Activated CD4-positive, alpha-beta memory T cell treated with anti-CD3 and anti-CD28 coated beads for 36 hours (primary cell): ENCODE results near the gene ERGIC1. TPM values are rescaled to one million over a fixed set of nuclear protein-coding genes. Genes with fewer than 3 reads are reported as not detected.
A peak's percentile ranks its signal among the peaks of the same experiment; 100 is the strongest.

Experiments used
- CTCF ChIA-PET: fragments of 350-600 bp; sonication (Branson Sonifier 250); formaldehyde crosslinking; loops from one replicate; lab custom pipeline; 2021; ENCODE audit warnings: antibody characterized with exemption, inconsistent platforms; lab: Charles Lee
- POLR2A ChIA-PET: fragments of 350-600 bp; sonication (Branson Sonifier 250); formaldehyde crosslinking; loops from one replicate; lab custom pipeline; 2021; ENCODE audit warnings: antibody characterized with exemption; lab: Charles Lee
- DNase-seq: peaks from one replicate; pipeline ENCODE4 v3.0.0-alpha.2; 2020
- H3K27ac Mint-ChIP-seq: one replicate; pipeline ENCODE4 v1.8.0; 2021; ENCODE audit warnings: mixed read lengths
- H3K27me3 Mint-ChIP-seq: one replicate; pipeline ENCODE4 v1.8.0; 2021; ENCODE audit warnings: mixed read lengths
- H3K36me3 Mint-ChIP-seq: one replicate; pipeline ENCODE4 v1.8.0; 2021; ENCODE audit warnings: mixed read lengths
- H3K4me1 Mint-ChIP-seq: one replicate; pipeline ENCODE4 v1.8.0; 2021; ENCODE audit warnings: low read depth, mixed read lengths
- H3K4me3 Mint-ChIP-seq: one replicate; pipeline ENCODE4 v1.8.0; 2021; ENCODE audit warnings: mild to moderate bottlenecking, mixed read lengths
- H3K9me3 Mint-ChIP-seq: one replicate; pipeline ENCODE4 v1.8.0; 2021; ENCODE audit warnings: mixed read lengths
- intact Hi-C: fragments of 100-400 bp; cut with micrococcal nuclease; formaldehyde crosslinking; loops from one replicate; pipeline ENCODE4 v1.15.1; 2023
- total RNA-seq, 2 experiments: library from RNA; stranded (reverse); gene quantifications; one replicate each; pipeline ENCODE4 v1.2.3, GENCODE V29; 2021

The ERGIC1 gene
- total RNA-seq, 2 experiments from 2014 or later = 41.9 to 42.7 TPM

DNA sequence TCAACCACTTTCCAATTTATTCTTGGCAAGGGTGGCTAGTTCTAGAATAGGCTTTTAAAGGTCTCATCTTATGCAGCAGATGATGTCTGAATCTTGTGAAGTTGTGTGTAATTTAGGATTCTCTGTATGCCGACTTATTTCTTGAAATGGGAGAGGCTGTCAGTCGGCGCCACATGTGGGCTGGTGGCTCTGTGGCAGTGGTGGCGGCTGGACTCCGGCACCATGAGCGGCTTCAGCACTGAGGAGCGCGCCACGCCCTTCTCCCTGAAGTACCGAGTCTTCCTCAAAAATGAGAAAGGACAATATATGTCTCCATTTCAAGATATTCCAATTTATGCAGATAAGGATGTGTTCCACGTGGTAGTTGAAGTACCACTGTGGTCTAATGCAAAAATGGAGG is 141.2 kb downstream of the ERGIC1 start:
- ChIA-PET CTCF (interaction anchor here (0.6 kb wide), 1 partner anchor 124 kb away, joined by 3 read pairs; no protein-coding TSS in a partner anchor), POLR2A (no interaction called here)
- no peak for DNase-seq
- H3K4me1 Mint-ChIP-seq = no peaks in the 10 kb centered on the region
- H3K4me3 Mint-ChIP-seq = no peak overlapping the region
- no peak overlapping the region for H3K27ac Mint-ChIP-seq
- H3K9me3 Mint-ChIP-seq = no peaks in the 10 kb centered on the region
- intact Hi-C loops = no loop called here
- H3K36me3 Mint-ChIP-seq = no peaks in the 10 kb centered on the region
- H3K27me3 Mint-ChIP-seq = no peaks in the 10 kb centered on the region

DNA sequence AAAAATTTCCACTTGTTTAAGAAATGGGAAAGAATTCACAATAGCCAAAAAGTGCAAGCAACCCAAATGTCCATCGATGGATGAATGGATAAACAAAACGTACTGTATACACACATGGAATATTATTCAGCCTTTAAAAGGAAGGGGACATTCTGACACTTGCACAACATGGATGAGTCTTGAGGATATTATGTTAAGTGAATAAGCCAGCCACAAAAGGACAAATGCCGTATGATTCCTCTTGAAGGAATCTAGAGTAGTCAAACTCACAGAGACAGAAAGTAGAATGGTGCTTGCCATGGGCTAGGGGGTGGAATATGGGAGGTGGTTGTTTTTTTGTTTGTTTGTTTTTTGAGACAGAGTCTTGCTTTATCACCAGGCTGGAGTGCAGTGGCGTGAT is 145.7 kb downstream of the ERGIC1 start:
- H3K4me1 Mint-ChIP-seq = no peaks in the 10 kb centered on the region
- H3K4me3 Mint-ChIP-seq = no peak overlapping the region
- no peak for DNase-seq
- CTCF ChIA-PET = interaction anchor here (0.6 to 3.6 kb wide), 5 partner anchors 56 to 304 kb away, joined by 3 to 19 read pairs (median 3); partner anchors contain the start of gene BNIP1
- no peak overlapping the region for H3K27ac Mint-ChIP-seq
- no peaks in the 10 kb centered on the region for H3K27me3 Mint-ChIP-seq
- POLR2A ChIA-PET = no interaction called here
- H3K9me3 Mint-ChIP-seq = no peaks in the 10 kb centered on the region
- H3K36me3 Mint-ChIP-seq = peaks cover 3% of the 10 kb centered on the region
- intact Hi-C loops = loop anchor here (5.0 kb wide), 1 partner anchor 593 kb away; no protein-coding TSS in a partner anchor

DNA sequence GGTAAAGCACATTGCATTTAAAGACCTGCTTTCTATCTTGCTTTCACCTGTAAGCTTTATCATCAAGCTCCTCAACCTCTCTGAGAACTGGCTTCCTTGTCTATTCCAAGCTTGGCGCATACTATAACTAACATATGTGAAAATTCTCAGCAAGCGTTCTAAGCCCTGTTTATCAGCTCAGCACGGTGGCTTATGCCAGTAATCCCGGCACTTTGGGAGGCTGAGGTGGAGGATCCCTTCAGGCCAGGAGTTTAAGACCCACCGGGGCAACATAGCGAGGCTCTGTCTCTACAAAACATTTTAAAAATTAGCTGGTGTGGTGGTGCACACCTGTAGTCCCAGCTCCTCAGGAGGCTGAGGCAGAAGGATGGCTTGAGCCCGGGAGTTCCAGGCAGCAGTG is 147.9 kb downstream of the ERGIC1 start:
- no peak overlapping the region for H3K27ac Mint-ChIP-seq
- DNase-seq = no peak
- CTCF ChIA-PET = interaction anchor here (0.7 to 3.4 kb wide), 4 partner anchors 23 to 232 kb away, joined by 3 to 17 read pairs (median 4); partner anchors contain the start of genes BNIP1 and RPL26L1
- no peaks in the 10 kb centered on the region for H3K27me3 Mint-ChIP-seq
- H3K36me3 Mint-ChIP-seq = peaks cover 17% of the 10 kb centered on the region
- H3K9me3 Mint-ChIP-seq = no peaks in the 10 kb centered on the region
- intact Hi-C loops = loop anchor here (2.0 to 5.0 kb wide), 3 partner anchors 301 to 590 kb away; partner anchors contain the start of gene STC2
- POLR2A ChIA-PET = interaction anchor here (1.8 kb wide), 1 partner anchor 23 kb away, joined by 4 read pairs; the partner anchor contains the start of gene RPL26L1
- H3K4me3 Mint-ChIP-seq = no peak overlapping the region
- H3K4me1 Mint-ChIP-seq = peaks cover 14% of the 10 kb centered on the region

DNA sequence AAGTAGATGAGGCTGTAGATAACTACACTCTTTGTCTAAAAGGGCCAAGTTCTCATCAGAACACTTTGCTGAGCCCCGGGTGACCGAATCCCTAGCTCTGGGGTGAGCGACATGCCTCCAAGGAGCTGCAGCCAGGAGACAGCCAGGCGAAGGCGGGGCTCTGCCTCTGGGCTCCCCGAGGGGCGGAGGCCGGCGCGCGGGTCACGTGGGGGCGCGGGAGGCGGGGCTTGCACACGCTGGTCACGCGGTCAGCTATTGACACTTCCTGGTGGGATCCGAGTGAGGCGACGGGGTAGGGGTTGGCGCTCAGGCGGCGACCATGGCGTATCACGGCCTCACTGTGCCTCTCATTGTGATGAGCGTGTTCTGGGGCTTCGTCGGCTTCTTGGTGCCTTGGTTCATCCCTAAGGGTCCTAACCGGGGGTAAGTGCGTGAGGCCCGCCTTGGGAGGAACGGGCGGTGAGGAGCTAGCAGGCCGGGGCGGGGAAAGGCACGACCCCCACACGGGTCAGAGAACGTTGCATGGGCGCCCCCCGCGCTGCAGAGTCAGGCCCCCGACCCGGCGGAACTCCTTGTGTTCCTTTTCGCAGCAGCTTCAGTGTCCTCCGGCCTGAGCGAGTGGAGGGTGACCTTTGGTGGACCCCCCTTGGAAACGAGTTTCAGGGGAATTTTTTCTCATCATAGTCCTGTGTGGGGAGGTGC is 149.6 kb downstream of the ERGIC1 start, which contains the start of gene ATP6V0E1:
TSS of gene ATP6V0E1 (plus strand) at position 230 of the 702 bp plus-strand sequence. CDS start at position 320, 90 bp downstream.
- Mint-ChIP-seq H3K27me3 (no peaks in the 10 kb centered on the region), H3K9me3 (no peaks in the 10 kb centered on the region), H3K4me3 (peak within 1 kb of the TSS; percentile 94), H3K36me3 (peaks cover 28% of the 10 kb centered on the region), H3K4me1 (peaks cover 26% of the 10 kb centered on the region), H3K27ac (peak within 1 kb of the TSS; percentile 98)
- intact Hi-C loops = loop anchor here (1.0 to 5.0 kb wide), 10 partner anchors 24 to 589 kb away; partner anchors contain the start of genes BNIP1, RPL26L1 and STC2
- ChIA-PET CTCF (interaction anchor here (0.5 to 3.4 kb wide), 26 partner anchors 16 to 348 kb away, joined by 3 to 30 read pairs (median 4); partner anchors contain the start of genes BNIP1, RPL26L1 and STC2), POLR2A (interaction anchor here (0.6 to 2.0 kb wide), 21 partner anchors 12 to 269 kb away, joined by 3 to 28 read pairs (median 4); partner anchors contain the start of genes BNIP1, DUSP1 and RPL26L1)
- peak; percentile 98 for DNase-seq

DNA sequence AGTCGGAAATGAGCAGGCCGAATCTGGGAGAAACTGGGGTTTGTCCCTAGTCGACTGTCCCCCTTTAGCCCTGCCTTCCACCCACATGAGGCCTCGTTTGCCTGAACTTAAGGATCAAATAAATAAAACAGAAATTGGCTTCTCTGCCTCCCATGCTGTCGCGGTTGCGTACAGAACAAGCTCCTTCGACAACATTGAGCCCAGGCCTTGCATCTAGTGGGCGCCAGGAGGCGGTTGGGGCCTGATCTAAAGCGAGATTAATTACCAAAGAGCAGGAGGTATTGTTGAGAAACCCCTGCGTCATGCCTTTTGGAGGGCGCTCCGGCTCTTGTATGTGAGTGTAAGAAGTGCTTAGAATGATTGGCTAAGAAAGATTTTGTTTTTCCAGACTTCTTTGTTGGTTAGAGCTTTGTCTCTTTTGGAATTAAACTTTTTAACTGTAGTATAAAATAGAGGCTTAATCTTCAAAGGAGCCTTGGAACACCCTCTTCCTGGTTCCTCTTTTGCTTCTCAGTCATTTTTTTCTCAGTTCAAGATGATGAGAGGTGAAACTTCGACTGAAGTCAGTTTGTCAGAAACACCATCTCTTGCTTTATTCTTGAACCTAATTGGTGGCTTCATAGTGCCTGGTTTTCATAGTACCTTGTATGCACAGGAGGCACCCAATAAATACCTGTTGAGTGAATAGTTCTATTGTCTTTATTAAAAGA is 150.3 kb downstream of the ERGIC1 start:
- Mint-ChIP-seq H3K27ac (peak overlapping the region; percentile 98), H3K4me1 (peaks cover 30% of the 10 kb centered on the region), H3K4me3 (peak overlapping the region; percentile 94), H3K36me3 (peaks cover 30% of the 10 kb centered on the region), H3K27me3 (no peaks in the 10 kb centered on the region), H3K9me3 (no peaks in the 10 kb centered on the region)
- ChIA-PET CTCF (interaction anchor here (0.5 to 3.4 kb wide), 26 partner anchors 15 to 347 kb away, joined by 3 to 30 read pairs (median 4); partner anchors contain the start of genes BNIP1, RPL26L1 and STC2), POLR2A (interaction anchor here (0.6 to 2.0 kb wide), 18 partner anchors 11 to 270 kb away, joined by 3 to 28 read pairs (median 4); partner anchors contain the start of genes BNIP1 and DUSP1)
- DNase-seq = peak; percentile 89
- intact Hi-C loops = loop anchor here (1.0 to 5.0 kb wide), 6 partner anchors 51 to 588 kb away; partner anchors contain the start of gene BNIP1

DNA sequence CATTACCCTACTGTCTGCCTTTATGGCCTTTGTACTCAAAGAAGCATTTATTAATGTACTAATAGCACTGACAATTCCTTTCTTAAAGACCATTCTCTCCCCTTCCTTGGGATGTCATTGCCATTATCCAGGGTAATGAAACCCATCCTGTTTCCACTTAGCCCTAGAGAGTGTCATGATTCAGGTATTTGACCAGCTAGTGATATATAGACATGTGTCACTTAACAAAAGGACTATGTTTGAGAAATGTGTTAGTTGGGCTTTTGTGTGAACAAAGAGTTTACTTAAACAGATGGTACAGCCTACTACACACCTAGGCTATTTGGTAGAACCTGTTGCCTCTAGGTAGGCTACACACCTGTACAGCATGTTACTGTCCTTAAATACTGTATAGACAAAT is 151.5 kb downstream of the ERGIC1 start:
- Mint-ChIP-seq H3K27me3 (no peaks in the 10 kb centered on the region), H3K9me3 (no peaks in the 10 kb centered on the region), H3K36me3 (peaks cover 30% of the 10 kb centered on the region), H3K4me3 (peak overlapping the region; percentile 71), H3K4me1 (peaks cover 31% of the 10 kb centered on the region), H3K27ac (peak overlapping the region; percentile 63)
- POLR2A ChIA-PET = interaction anchor here (0.6 kb wide), 1 partner anchor 27 kb away, joined by 3 read pairs; no protein-coding TSS in a partner anchor
- no peak for DNase-seq
- CTCF ChIA-PET = interaction anchor here (0.6 to 3.1 kb wide), 4 partner anchors 8 to 159 kb away, joined by 3 to 30 read pairs (median 14); partner anchors contain the start of gene BNIP1
- intact Hi-C loops = loop anchor here (2.0 kb wide), 1 partner anchor 79 kb away; no protein-coding TSS in a partner anchor

DNA sequence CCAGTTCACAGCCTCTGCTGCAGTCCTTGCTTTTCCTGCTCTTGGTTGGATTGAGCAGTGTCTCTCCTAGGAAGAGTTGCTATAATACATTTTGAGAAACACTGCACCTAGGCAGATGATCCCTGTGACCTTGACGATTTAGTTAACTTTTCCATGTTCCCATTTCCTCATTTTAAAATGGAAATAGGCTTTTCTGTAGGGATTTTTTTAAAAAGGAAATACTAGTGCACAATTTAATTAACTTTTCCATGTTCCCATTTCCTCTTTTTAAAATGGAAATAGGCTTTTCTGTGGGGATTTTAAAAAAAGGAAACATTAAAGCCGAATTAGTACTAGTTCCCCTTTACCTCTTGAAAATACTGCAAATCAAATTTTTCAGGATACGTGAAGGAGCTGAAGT is 154.2 kb downstream of the ERGIC1 start:
- no peak overlapping the region for H3K4me3 Mint-ChIP-seq
- H3K36me3 Mint-ChIP-seq = peaks cover 43% of the 10 kb centered on the region
- peaks cover 42% of the 10 kb centered on the region for H3K4me1 Mint-ChIP-seq
- H3K27me3 Mint-ChIP-seq = no peaks in the 10 kb centered on the region
- H3K27ac Mint-ChIP-seq = no peak overlapping the region
- ChIA-PET POLR2A (no interaction called here), CTCF (no interaction called here)
- no peaks in the 10 kb centered on the region for H3K9me3 Mint-ChIP-seq
- intact Hi-C loops = no loop called here
- no peak for DNase-seq

DNA sequence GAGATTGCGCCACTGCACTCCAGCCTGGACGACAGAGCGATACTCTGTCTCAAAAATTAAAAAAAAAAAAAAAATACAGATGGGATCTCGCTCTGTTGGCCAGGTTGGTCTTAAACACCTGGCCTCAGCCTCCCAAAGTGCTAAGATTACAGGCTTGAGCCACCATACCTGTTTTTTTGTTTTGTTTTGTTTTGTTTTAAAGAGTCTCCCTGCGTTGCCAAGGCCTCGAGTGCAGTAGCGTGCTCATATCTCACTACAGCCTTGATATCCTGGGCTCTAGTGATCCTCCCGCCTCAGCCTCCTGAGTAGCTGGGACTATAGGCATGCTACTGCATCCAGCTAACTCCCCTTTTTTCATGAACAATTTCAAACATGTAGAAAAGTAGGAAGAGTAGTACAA is 156.7 kb downstream of the ERGIC1 start:
- H3K36me3 Mint-ChIP-seq = peaks cover 49% of the 10 kb centered on the region
- H3K4me1 Mint-ChIP-seq = peaks cover 46% of the 10 kb centered on the region
- no peak overlapping the region for H3K27ac Mint-ChIP-seq

DNA sequence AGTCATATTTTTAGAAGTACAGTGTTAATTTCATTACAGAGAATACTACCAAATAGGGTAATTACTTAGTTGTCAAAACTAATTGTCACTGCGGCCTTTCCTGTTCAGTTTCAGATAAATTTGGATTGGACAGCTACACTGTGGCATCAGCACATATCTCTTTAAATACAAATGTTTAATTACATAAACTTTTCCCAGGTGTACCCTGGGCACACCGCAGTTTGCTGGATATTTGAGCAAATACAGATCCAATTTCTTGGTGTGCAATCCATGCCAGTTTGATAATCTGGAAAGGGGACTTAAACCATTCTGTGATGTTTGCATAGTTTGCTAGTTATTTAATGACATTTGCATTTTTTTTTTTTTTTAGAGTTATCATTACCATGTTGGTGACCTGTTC is 160.4 kb downstream of the ERGIC1 start:
- Mint-ChIP-seq H3K4me3 (no peak overlapping the region), H3K9me3 (no peaks in the 10 kb centered on the region)

More for the DNA sequence above, 156.7 kb downstream of the ERGIC1 start:
- ChIA-PET POLR2A (interaction anchor here (0.9 kb wide), 1 partner anchor 45 kb away, joined by 3 read pairs; no protein-coding TSS in a partner anchor), CTCF (no interaction called here)
- no peak for DNase-seq
- Mint-ChIP-seq H3K9me3 (no peaks in the 10 kb centered on the region), H3K27me3 (no peaks in the 10 kb centered on the region), H3K4me3 (no peak overlapping the region)
- intact Hi-C loops = no loop called here

DNA sequence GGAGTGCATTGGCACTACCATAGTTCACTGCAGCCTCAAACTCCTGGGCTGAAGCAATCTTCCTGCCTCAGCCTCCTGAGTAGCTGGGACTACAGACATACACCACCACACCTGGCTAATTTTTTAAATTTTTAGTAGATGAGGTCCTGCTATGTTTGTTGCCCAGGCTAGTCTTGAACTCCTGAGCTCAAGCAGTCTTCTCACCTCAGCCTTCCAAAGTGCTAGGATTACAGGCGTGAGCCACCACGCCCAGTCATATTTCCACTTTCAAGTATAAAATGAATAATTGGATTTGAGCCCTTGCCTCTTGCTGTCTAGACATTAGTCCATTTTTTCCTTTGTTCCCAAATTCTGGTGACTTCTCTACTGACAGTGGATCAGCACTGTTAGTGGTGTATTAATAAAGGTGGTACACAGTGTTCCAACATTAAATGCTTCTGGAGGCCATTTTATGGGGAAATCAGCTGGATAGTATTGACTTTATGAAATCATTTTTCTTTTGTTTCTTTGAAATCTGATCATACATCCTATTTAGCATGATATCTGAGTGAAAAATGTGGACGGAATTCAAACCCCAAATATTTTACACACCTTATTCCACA is 165.4 kb downstream of the ERGIC1 start:
- H3K27ac Mint-ChIP-seq = no peak overlapping the region
- POLR2A ChIA-PET = no interaction called here
- DNase-seq = no peak

More for the DNA sequence above, 160.4 kb downstream of the ERGIC1 start:
- no peak for DNase-seq
- H3K27ac Mint-ChIP-seq = no peak overlapping the region
- peaks cover 43% of the 10 kb centered on the region for H3K4me1 Mint-ChIP-seq
- ChIA-PET POLR2A (no interaction called here), CTCF (no interaction called here)
- H3K27me3 Mint-ChIP-seq = no peaks in the 10 kb centered on the region
- intact Hi-C loops = loop anchor here (2.0 kb wide), 1 partner anchor 42 kb away; no protein-coding TSS in a partner anchor
- peaks cover 42% of the 10 kb centered on the region for H3K36me3 Mint-ChIP-seq

DNA sequence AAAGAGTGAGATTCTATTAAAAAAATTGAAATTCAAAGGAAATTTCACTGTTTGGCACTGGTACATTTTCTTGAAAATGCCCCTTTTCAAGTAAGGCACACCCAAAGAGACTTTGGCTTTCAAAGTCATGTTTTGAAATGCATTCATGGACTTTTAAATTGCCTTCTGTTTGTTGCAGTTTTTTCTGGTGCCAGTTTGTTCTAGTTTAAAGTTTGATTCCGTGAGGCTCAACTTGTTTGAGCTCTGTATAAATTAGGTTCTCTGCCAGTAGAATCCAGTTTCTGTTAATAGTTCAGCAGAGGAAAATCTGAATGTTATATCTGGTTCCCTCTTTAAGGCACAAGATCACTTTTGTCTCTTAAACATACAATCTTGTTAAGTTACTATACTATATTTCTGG is 165.9 kb downstream of the ERGIC1 start:
- DNase-seq = no peak
- CTCF ChIA-PET = interaction anchor here (1.6 kb wide), 1 partner anchor 15 kb away, joined by 5 read pairs; no protein-coding TSS in a partner anchor
- no peaks in the 10 kb centered on the region for H3K27me3 Mint-ChIP-seq
- peaks cover 72% of the 10 kb centered on the region for H3K4me1 Mint-ChIP-seq
- intact Hi-C loops = no loop called here
- no peaks in the 10 kb centered on the region for H3K9me3 Mint-ChIP-seq
- POLR2A ChIA-PET = no interaction called here
- peaks cover 26% of the 10 kb centered on the region for H3K36me3 Mint-ChIP-seq
- H3K27ac Mint-ChIP-seq = peak overlapping the region; percentile 9
- H3K4me3 Mint-ChIP-seq = no peak overlapping the region

More for the DNA sequence above, 165.4 kb downstream of the ERGIC1 start:
- Mint-ChIP-seq H3K36me3 (peaks cover 28% of the 10 kb centered on the region), H3K4me3 (no peak overlapping the region), H3K4me1 (peaks cover 67% of the 10 kb centered on the region), H3K27me3 (no peaks in the 10 kb centered on the region), H3K9me3 (no peaks in the 10 kb centered on the region)
- CTCF ChIA-PET = interaction anchor here (1.6 kb wide), 1 partner anchor 15 kb away, joined by 5 read pairs; no protein-coding TSS in a partner anchor
- intact Hi-C loops = no loop called here
